H1 (cell line): ENCODE measurements around the gene CCDC51. TPM values are rescaled to one million over a fixed set of nuclear protein-coding genes. Genes with fewer than 3 reads are reported as not detected.

Experiments
- CTCF ChIA-PET: fragments of 300-600 bp; sonication (Branson Sonifier 250); formaldehyde crosslinking; loops from one replicate; lab custom pipeline; 2021; ENCODE audit not compliant: partially characterized antibody; lab: Charles Lee
- POLR2A ChIA-PET: fragments of 300-600 bp; sonication (Branson Sonifier 250); formaldehyde crosslinking; loops from one replicate; lab custom pipeline; 2021; ENCODE audit warnings: inconsistent platforms; ENCODE audit not compliant: partially characterized antibody; lab: Charles Lee
- DNase-seq, 2 experiments: peaks; one replicate each; pipeline versions ENCODE4 v3.0.0 to v3.0.0-alpha.2; 2010 to 2022; ENCODE audit warnings: low spot score in 2 of 2, low read depth in 1 of 2, mixed read lengths in 1 of 2
- FAIRE-seq: peaks from 2 replicates; lab custom pipeline; 2011; peaks lifted over from hg19 to GRCh38; lab: Jason Lieb, UNC
- H2AFZ ChIP-seq: 2 replicates; pipeline ENCODE4 v1.8.1; 2012; ENCODE audit warnings: low read length, inconsistent platforms
- H2AK5ac ChIP-seq: 2 replicates; pipeline ENCODE4 v1.6.1; 2013; ENCODE audit warnings: low read depth, low read length
- H2BK120ac ChIP-seq: replicated peaks from 2 replicates; pipeline ENCODE3; 2013; ENCODE audit warnings: low read depth, low read length, inconsistent platforms
- H2BK12ac ChIP-seq: 2 replicates; pipeline ENCODE4 v1.6.1; 2013; ENCODE audit warnings: low read depth, low read length
- H2BK15ac ChIP-seq: 2 replicates; pipeline ENCODE4 v1.6.1; 2013; ENCODE audit warnings: low read length
- H2BK20ac ChIP-seq: 2 replicates; pipeline ENCODE4 v1.6.1; 2013; ENCODE audit warnings: low read length
- H2BK5ac ChIP-seq: 2 replicates; pipeline ENCODE4 v1.6.1; 2013; ENCODE audit warnings: low read depth, low read length
- H3K14ac ChIP-seq: 2 replicates; pipeline ENCODE4 v1.6.1; 2013; ENCODE audit warnings: inconsistent platforms; ENCODE audit not compliant: insufficient read length
- H3K18ac ChIP-seq: 2 replicates; pipeline ENCODE4 v1.6.1; 2013; ENCODE audit warnings: low read length; ENCODE audit errors: extremely low read depth
- H3K23ac ChIP-seq: 2 replicates; pipeline ENCODE4 v1.6.1; 2013; ENCODE audit warnings: inconsistent platforms; ENCODE audit not compliant: insufficient read length
- H3K23me2 ChIP-seq: 2 replicates; pipeline ENCODE4 v1.6.1; 2013; ENCODE audit warnings: low read depth, low read length
- H3K27ac ChIP-seq: 2 replicates; pipeline ENCODE4 v1.6.1; 2011; ENCODE audit warnings: low read depth, low read length, inconsistent platforms
- H3K27me3 ChIP-seq, 4 experiments: replicated peaks in 1 of 4; 1 replicate in 1 of 4; 2 replicates in 3 of 4; pipeline versions ENCODE4 v1.6.1 to v1.8.1; 2011 to 2013; ENCODE audit warnings: low read length in 3 of 4, mild to moderate bottlenecking in 3 of 4, inconsistent platforms in 2 of 4, mixed read lengths in 2 of 4, moderate library complexity in 1 of 4; ENCODE audit not compliant: control insufficient read depth in 3 of 4, insufficient read depth in 3 of 4; ENCODE audit errors: extremely low read depth in 1 of 4
- H3K36me3 ChIP-seq, 4 experiments: 2 replicates each; pipeline versions ENCODE4 v1.6.1 to v1.8.1; 2011 to 2013; ENCODE audit warnings: mild to moderate bottlenecking in 4 of 4, low read length in 3 of 4, moderate library complexity in 2 of 4, control low read depth in 1 of 4, inconsistent platforms in 1 of 4; ENCODE audit not compliant: insufficient read depth in 4 of 4, control insufficient read depth in 2 of 4
- H3K4ac ChIP-seq: replicated peaks from 2 replicates; pipeline ENCODE3; 2013; ENCODE audit warnings: low read length, low read depth, mixed read lengths, inconsistent platforms; ENCODE audit not compliant: insufficient read length
- H3K4me1 ChIP-seq, 4 experiments: replicated peaks in 1 of 4; 1 replicate in 1 of 4; 2 replicates in 3 of 4; pipeline versions ENCODE4 v1.6.1 to v1.8.1; 2011 to 2013; ENCODE audit warnings: low read length in 3 of 4, inconsistent platforms in 2 of 4, mixed read lengths in 1 of 4; ENCODE audit not compliant: insufficient read depth in 4 of 4, control insufficient read depth in 3 of 4
- H3K4me2 ChIP-seq, 2 experiments: 2 replicates each; pipeline versions ENCODE4 v1.6.1 to v1.8.1; 2011 to 2013; ENCODE audit warnings: low read depth in 2 of 2, low read length in 2 of 2, control low read depth in 1 of 2, inconsistent platforms in 1 of 2, mild to moderate bottlenecking in 1 of 2; ENCODE audit not compliant: insufficient read depth in 1 of 2
- H3K4me3 ChIP-seq, 4 experiments: fragments of 200-600, 300-600 bp in 1 of 4; sonication (generic), shearing (Covaris generic), sonication (Bioruptor Twin) in 1 of 4; 2 replicates each; pipeline versions ENCODE4 v1.5.1 to v1.8.1; 2011 to 2016; ENCODE audit warnings: low read length in 4 of 4, low read depth in 3 of 4, control low read depth in 2 of 4, inconsistent platforms in 2 of 4, mild to moderate bottlenecking in 2 of 4, mixed read lengths in 1 of 4, moderate library complexity in 1 of 4; ENCODE audit not compliant: insufficient read depth in 2 of 4; ENCODE audit errors: extremely low read depth in 1 of 4
- H3K56ac ChIP-seq: replicated peaks from 2 replicates; pipeline ENCODE3; 2013; ENCODE audit warnings: low read depth, mild to moderate bottlenecking, mixed read lengths, low read length, inconsistent platforms; ENCODE audit not compliant: insufficient read length
- H3K79me1 ChIP-seq: 2 replicates; pipeline ENCODE4 v1.6.1; 2013; ENCODE audit warnings: low read depth, low read length, control low read depth
- H3K79me2 ChIP-seq, 2 experiments: 2 replicates each; pipeline versions ENCODE4 v1.6.1 to v1.8.1; 2012 to 2013; ENCODE audit warnings: low read length in 2 of 2, mild to moderate bottlenecking in 2 of 2, inconsistent platforms in 1 of 2; ENCODE audit not compliant: insufficient read depth in 2 of 2, control insufficient read depth in 1 of 2
- H3K9ac ChIP-seq, 4 experiments: replicated peaks in 1 of 4; 1 replicate in 1 of 4; 2 replicates in 3 of 4; pipeline versions ENCODE4 v1.6.1 to v1.8.1; 2011 to 2013; ENCODE audit warnings: low read depth in 3 of 4, low read length in 3 of 4, control low read depth in 2 of 4, mild to moderate bottlenecking in 2 of 4, moderate library complexity in 2 of 4, inconsistent platforms in 1 of 4; ENCODE audit errors: extremely low read depth in 1 of 4
- H3K9me3 ChIP-seq, 2 experiments: 2 replicates each; pipeline versions ENCODE4 v1.6.1 to v1.8.1; 2012 to 2013; ENCODE audit warnings: mild to moderate bottlenecking in 2 of 2, moderate library complexity in 2 of 2, control low read depth in 1 of 2, inconsistent platforms in 1 of 2, low read depth in 1 of 2, low read length in 1 of 2, mixed read lengths in 1 of 2; ENCODE audit not compliant: insufficient read depth in 2 of 2
- H4K20me1 ChIP-seq, 2 experiments: replicated peaks in 1 of 2; 2 replicates each; pipeline versions ENCODE3 to v1.8.1; 2011 to 2013; ENCODE audit warnings: inconsistent platforms in 2 of 2, low read length in 2 of 2, mild to moderate bottlenecking in 1 of 2; ENCODE audit not compliant: insufficient read depth in 2 of 2, control insufficient read depth in 1 of 2
- H4K5ac ChIP-seq: 2 replicates; pipeline ENCODE4 v1.6.1; 2013; ENCODE audit warnings: low read length, low read depth, mixed read lengths, inconsistent platforms; ENCODE audit not compliant: insufficient read length
- H4K8ac ChIP-seq: 2 replicates; pipeline ENCODE4 v1.8.0; 2013; ENCODE audit warnings: mild to moderate bottlenecking, moderate library complexity, low read length, inconsistent platforms; ENCODE audit not compliant: insufficient read depth; ENCODE audit errors: extremely low read depth
- H4K91ac ChIP-seq: replicated peaks from 2 replicates; pipeline ENCODE3; 2013; ENCODE audit warnings: low read length, mixed read lengths, inconsistent platforms; ENCODE audit not compliant: insufficient read length
- MAFK ChIP-seq: IDR thresholded peaks from 2 replicates; pipeline ENCODE4 v1.6.1; 2012; ENCODE audit warnings: low read depth, mild to moderate bottlenecking, improper control_type of control experiment, low read length
- SIN3A ChIP-seq, 2 experiments: IDR thresholded peaks in 1 of 2; conservative IDR thresholded peaks in 1 of 2; 2 replicates each; pipeline ENCODE4 v1.6.1; 2011 to 2012; ENCODE audit warnings: low read length in 2 of 2, improper control_type of control experiment in 1 of 2, low read depth in 1 of 2, mild to moderate bottlenecking in 1 of 2
- TAF7 ChIP-seq: optimal IDR thresholded peaks from 2 replicates; pipeline ENCODE3; 2011; ENCODE audit warnings: low read depth, mild to moderate bottlenecking, inconsistent platforms, low read length, moderate library complexity, borderline replicate concordance
- ZNF274 ChIP-seq: IDR thresholded peaks from 2 replicates; pipeline ENCODE4 v1.7.0; 2012; ENCODE audit warnings: low read length, borderline replicate concordance; ENCODE audit errors: extremely low read depth
- WGBS, 2 experiments: shearing (Covaris generic) in 1 of 2; methylation state at CpG; one replicate each; pipeline versions ENCODE4 v1.1.6 to v1.1.7; 2013 to 2015; ENCODE audit warnings: low lambda C conversion rate in 2 of 2, mixed read lengths in 2 of 2, inconsistent platforms in 1 of 2, low coverage in 1 of 2, missing lambda C conversion rate in 1 of 2; ENCODE audit not compliant: insufficient replicate concordance in 2 of 2, insufficient coverage in 1 of 2, insufficient read length in 1 of 2; ENCODE audit errors: extremely low coverage in 1 of 2, missing lambda C conversion rate in 1 of 2; 5-methylcytosine and 5-hydroxymethylcytosine counted together
- polyA plus RNA-seq, 7 experiments: library from polyadenylated mRNA; depleted of rRNA in 3 of 7; stranded (reverse) in 5 of 7; unstranded in 2 of 7; fragments of >200 nt in 5 of 7; fragments of 200-250 nt in 2 of 7; gene quantifications; 1 replicate in 5 of 7; 2 replicates in 1 of 7; 4 replicates in 1 of 7; pipeline versions ENCODE4 v1.2.1 to v1.2.3, GENCODE V29; 2011 to 2013; ENCODE audit warnings: missing spikeins in 2 of 7, mixed read lengths in 2 of 7
- total RNA-seq: library from RNA; stranded (reverse); fragmentation: NEBNext Ultra II Directional; extraction: Animal tissue kit (Norgen Biotek cat#: 25700); gene quantifications from 2 replicates; pipeline ENCODE4 v1.2.1, GENCODE V29; 2021

The CCDC51 gene
- total and polyA plus RNA-seq, 2 of the 8 experiments (the other 6 are each of a cell fraction or from before 2014, with no cell fraction given), result 21.3 to 21.4 TPM

- no peak overlapping the region for H2BK12ac ChIP-seq
- H3K79me1 ChIP-seq, result peaks cover 6% of the 10 kb centered on the region
- no peak overlapping the region for H2AFZ ChIP-seq
- H3K4ac ChIP-seq, result no peak overlapping the region
- peaks cover 0 to 25% (median 13%) of the 10 kb centered on the region in 4 experiments; a peak in 5 of 7 replicates for H3K4me1 ChIP-seq
- no peak overlapping the region for H2BK5ac ChIP-seq
- H2AK5ac ChIP-seq, result no peak overlapping the region
- no peak overlapping the region for H2BK15ac ChIP-seq
- 0 out of 2 replicates have a peak overlapping the region, but pooled peaks have one; percentile 31 for H3K27ac ChIP-seq
- no peak overlapping the region for H3K4me2 ChIP-seq
- peak overlapping the region in 2 of 4 experiments; percentile 27 to 62; a peak in 4 of 7 replicates for H3K9ac ChIP-seq
- ChIA-PET POLR2A (interaction anchor here (0.6 to 8.1 kb wide), 11 partner anchors 10 to 170 kb away, joined by 4 to 83 read pairs (median 11); partner anchors contain the start of genes ATRIP, CCDC51, SLC26A6 and TMA7), CTCF (interaction anchor here (1.0 to 21.5 kb wide), 15 partner anchors 8 to 198 kb away, joined by 3 to 251 read pairs (median 8); partner anchors contain the start of genes CELSR3, PFKFB4 and SHISA5)
- peaks cover 3 to 11% of the 10 kb centered on the region in 2 experiments for H4K20me1 ChIP-seq
- no peaks in the 10 kb centered on the region for H3K27me3 ChIP-seq
- 71% methylated on average over 7 of the region's 7 CpGs; no CpG with 5 or more reads in 1 of the 2 experiments for WGBS, 2 experiments
- H3K18ac ChIP-seq, result no peak overlapping the region
- no peak for DNase-seq
- no peak overlapping the region for H4K8ac ChIP-seq
- peaks cover 0 to 3% of the 10 kb centered on the region in 2 experiments; a peak in 2 of 4 replicates for H3K79me2 ChIP-seq
- no peak for FAIRE-seq
- H2BK120ac ChIP-seq, result no peak overlapping the region
- H2BK20ac ChIP-seq, result no peak overlapping the region
- H3K23me2 ChIP-seq, result no peaks in the 10 kb centered on the region
- H4K91ac ChIP-seq, result no peak overlapping the region
- no peak overlapping the region for H3K23ac ChIP-seq
- no peak overlapping the region for H3K14ac ChIP-seq
- H3K4me3 ChIP-seq, result no peak overlapping the region; a peak in 1 of 8 replicates
- H4K5ac ChIP-seq, result no peak overlapping the region
- no peaks in the 10 kb centered on the region for H3K9me3 ChIP-seq
- peaks cover 14 to 46% (median 26%) of the 10 kb centered on the region in 4 experiments for H3K36me3 ChIP-seq
- H3K56ac ChIP-seq, result no peak overlapping the region
- TF ChIP-seq MAFK (no peak), TAF7 (no peak), SIN3A (conservative IDR thresholded peaks at IDR 0.05 in 1 of 2, IDR thresholded peaks at IDR 0.05 in 1 of 2; ENCODE audit: low read depth in 1 of 2, low read length in 2 of 2) (no peak), ZNF274 (no peak)
Observed at GRCh38 chr3:48465237-48465530, 25.3 kb upstream of the CCDC51 start.
